ENCODE measurements around the gene PXDN. TPM values are rescaled to one million over a fixed set of nuclear protein-coding genes. Genes with fewer than 3 reads are reported as not detected.
"Not testable (repeated sequence)": the region's sequence is repeated elsewhere in the genome, so short reads cannot be mapped to it uniquely, and the experiment has no call there.

The PXDN gene
- total RNA-seq, 1 donor from 2014 or later, result 576 TPM

GRCh38 chr2:1769703-1770422 is 25.5 kb upstream of the PXDN start:
- no peak overlapping the region for H3K4me3 Mint-ChIP-seq (ENCODE audit: unreplicated experiment)
- H3K36me3 Mint-ChIP-seq (ENCODE audit: low read depth), result no peaks in the 10 kb centered on the region
- no peak overlapping the region for H3K27ac Mint-ChIP-seq (ENCODE audit: unreplicated experiment)
- no peak for DNase-seq (ENCODE audit: low spot score)
- TF ChIP-seq CTCF (IDR thresholded peaks at IDR 0.05), result peak; percentile 89
- H3K27me3 Mint-ChIP-seq (ENCODE audit: low read depth), result peaks cover 9% of the 10 kb centered on the region
- H3K9me3 Mint-ChIP-seq (ENCODE audit: low read depth), result peaks cover 3% of the 10 kb centered on the region
- H3K4me1 Mint-ChIP-seq (ENCODE audit: low read depth), result peaks cover 28% of the 10 kb centered on the region

GRCh38 chr2:1767939-1768691 is 23.8 kb upstream of the PXDN start:
- Mint-ChIP-seq H3K4me1 (ENCODE audit: low read depth) (peaks cover 21% of the 10 kb centered on the region), H3K27me3 (ENCODE audit: low read depth) (peaks cover 10% of the 10 kb centered on the region), H3K4me3 (ENCODE audit: unreplicated experiment) (no peak overlapping the region), H3K9me3 (ENCODE audit: low read depth) (peaks cover 3% of the 10 kb centered on the region), H3K27ac (ENCODE audit: unreplicated experiment) (no peak overlapping the region), H3K36me3 (ENCODE audit: low read depth) (peaks cover 2% of the 10 kb centered on the region)
- no peak for DNase-seq (ENCODE audit: low spot score)
- TF ChIP-seq CTCF (IDR thresholded peaks at IDR 0.05), result no peak

- no peak overlapping the region for H3K4me3 Mint-ChIP-seq (ENCODE audit: unreplicated experiment)
- TF ChIP-seq CTCF (IDR thresholded peaks at IDR 0.05), result no peak
- peaks cover 19% of the 10 kb centered on the region for H3K27me3 Mint-ChIP-seq (ENCODE audit: low read depth)
- peaks cover 3% of the 10 kb centered on the region for H3K9me3 Mint-ChIP-seq (ENCODE audit: low read depth)
- no peak overlapping the region for H3K27ac Mint-ChIP-seq (ENCODE audit: unreplicated experiment)
- DNase-seq (ENCODE audit: low spot score), result no peak
- peaks cover 11% of the 10 kb centered on the region for H3K4me1 Mint-ChIP-seq (ENCODE audit: low read depth)
- H3K36me3 Mint-ChIP-seq (ENCODE audit: low read depth), result peaks cover 6% of the 10 kb centered on the region
Measured at GRCh38 chr2:1766851-1767811, 22.8 kb upstream of the PXDN start.

- Mint-ChIP-seq H3K4me3 (ENCODE audit: unreplicated experiment) (no peak overlapping the region), H3K27me3 (ENCODE audit: low read depth) (peaks cover 22% of the 10 kb centered on the region), H3K9me3 (ENCODE audit: low read depth) (peaks cover 3% of the 10 kb centered on the region), H3K36me3 (ENCODE audit: low read depth) (peaks cover 6% of the 10 kb centered on the region), H3K27ac (ENCODE audit: unreplicated experiment) (no peak overlapping the region), H3K4me1 (ENCODE audit: low read depth) (peaks cover 5% of the 10 kb centered on the region)
- no peak for DNase-seq (ENCODE audit: low spot score)
- no peak for TF ChIP-seq CTCF (IDR thresholded peaks at IDR 0.05)
Measured at GRCh38 chr2:1766425-1766824, 22.1 kb upstream of the PXDN start.

- H3K4me1 Mint-ChIP-seq (ENCODE audit: low read depth); H3K9me3 Mint-ChIP-seq (ENCODE audit: low read depth); H3K4me3 Mint-ChIP-seq (ENCODE audit: unreplicated experiment); DNase-seq (ENCODE audit: low spot score); H3K36me3 Mint-ChIP-seq (ENCODE audit: low read depth); H3K27ac Mint-ChIP-seq (ENCODE audit: unreplicated experiment): not testable (repeated sequence)
- peaks cover 24% of the 10 kb centered on the region for H3K27me3 Mint-ChIP-seq (ENCODE audit: low read depth)
Measured at GRCh38 chr2:1765201-1765600, 20.9 kb upstream of the PXDN start.

Data from chondrocyte (in vitro differentiated cells).